HepG2 (cell line): ENCODE measurements around the gene GABRB1. TPM values are rescaled to one million over a fixed set of nuclear protein-coding genes. Genes with fewer than 3 reads are reported as not detected.

Experiments
- ATAC-seq: fragments of 200-7000 bp; cut with Tn5 transposase; 3 replicates; pipeline ENCODE4 v1.9.1; 2020; ENCODE audit warnings: mild to moderate bottlenecking, moderate library complexity
- BruUV-seq: library from RNA; stranded (reverse); fragments of 400-500 nt; replicated peaks from 2 replicates; lab custom pipeline; 2021; lab: Mats Ljungman, UMichigan
- CTCF ChIA-PET: fragments of 300-600 bp; formaldehyde crosslinking; extraction: SDS; loops from one replicate; lab custom pipeline; 2021; ENCODE audit warnings: low total read pairs, inconsistent platforms, low intra/inter-chr PET ratio; lab: Yijun Ruan, JAX
- POLR2A ChIA-PET: fragments of 350-600 bp; sonication (Branson Sonifier 250); formaldehyde crosslinking; loops from one replicate; lab custom pipeline; 2020; ENCODE audit warnings: antibody characterized with exemption, inconsistent platforms; lab: Yijun Ruan, JAX
- DNase-seq: peaks from one replicate; pipeline ENCODE4 v3.0.0-alpha.2; 2015; ENCODE audit warnings: low spot score
- FAIRE-seq: peaks from 3 replicates; lab custom pipeline; 2011; peaks lifted over from hg19 to GRCh38; lab: Jason Lieb, UNC
- H2AFZ ChIP-seq: one replicate; pipeline ENCODE4 v1.6.1; 2011; ENCODE audit warnings: low read length, inconsistent platforms
- H3K27ac ChIP-seq: fragments of 300-600 bp; 3 replicates; pipeline ENCODE4 v1.8.0; 2011; ENCODE audit warnings: mixed run types, mild to moderate bottlenecking, mixed read lengths, low read length, inconsistent platforms; ENCODE audit not compliant: insufficient read depth; ENCODE audit errors: extremely low read length
- H3K27me3 ChIP-seq, 2 experiments: fragments of 200-600 bp in 1 of 2; 2 replicates in 1 of 2; 3 replicates in 1 of 2; pipeline versions ENCODE4 v1.6.0 to v1.8.0; 2011; ENCODE audit warnings: low read length in 2 of 2, mild to moderate bottlenecking in 2 of 2, moderate library complexity in 2 of 2, inconsistent platforms in 1 of 2; ENCODE audit not compliant: insufficient read depth in 2 of 2, control insufficient read depth in 1 of 2
- H3K36me3 ChIP-seq, 2 experiments: fragments of 200-600 bp in 1 of 2; replicated peaks in 1 of 2; 2 replicates in 1 of 2; 3 replicates in 1 of 2; pipeline versions ENCODE4 v1.5.1 to v1.8.0; 2011; ENCODE audit warnings: low read length in 2 of 2, inconsistent platforms in 1 of 2; ENCODE audit not compliant: insufficient read depth in 2 of 2, control insufficient read depth in 1 of 2
- H3K4me1 ChIP-seq: 2 replicates; pipeline ENCODE4 v1.5.1; 2012; ENCODE audit warnings: low read length, inconsistent platforms; ENCODE audit not compliant: insufficient read depth
- H3K4me2 ChIP-seq: 2 replicates; pipeline ENCODE4 v1.6.0; 2011; ENCODE audit warnings: low read depth, low read length, inconsistent platforms
- H3K4me3 ChIP-seq, 3 experiments: fragments of 200-600 bp in 1 of 3; sonication (generic), shearing (Covaris generic) in 1 of 3; replicated peaks in 1 of 3; 2 replicates each; pipeline ENCODE4 v1.5.1; 2011 to 2016; ENCODE audit warnings: low read length in 3 of 3, inconsistent platforms in 2 of 3, low read depth in 2 of 3, mild to moderate bottlenecking in 2 of 3, control low read depth in 1 of 3, mixed read lengths in 1 of 3; ENCODE audit not compliant: insufficient read depth in 1 of 3
- H3K79me2 ChIP-seq: one replicate; pipeline ENCODE4 v1.6.1; 2011; ENCODE audit warnings: low read length, inconsistent platforms; ENCODE audit not compliant: insufficient read depth
- H3K9ac ChIP-seq: 2 replicates; pipeline ENCODE4 v1.6.0; 2011; ENCODE audit warnings: mild to moderate bottlenecking, low read depth, low read length, inconsistent platforms; ENCODE audit not compliant: insufficient read depth
- H3K9me3 ChIP-seq: 2 replicates; pipeline ENCODE4 v1.5.1; 2012; ENCODE audit warnings: mild to moderate bottlenecking, low read length
- H4K20me1 ChIP-seq: 2 replicates; pipeline ENCODE4 v1.6.0; 2011; ENCODE audit warnings: inconsistent platforms, mild to moderate bottlenecking, low read length, moderate library complexity; ENCODE audit not compliant: insufficient read depth
- BCLAF1 ChIP-seq: fragments of 450-650 bp; IDR thresholded peaks from 2 replicates; pipeline ENCODE4 v1.6.1; 2017; ENCODE audit warnings: mild to moderate bottlenecking
- HNRNPLL ChIP-seq: fragments of 200-400 bp; formaldehyde crosslinking; IDR thresholded peaks from 2 replicates; pipeline ENCODE4 v1.6.1; 2017; ENCODE audit warnings: mild to moderate bottlenecking, low read depth, low read length; ENCODE audit not compliant: poor library complexity, severe bottlenecking
- JUNB ChIP-seq: sonication (generic); formaldehyde crosslinking; IDR thresholded peaks from 2 replicates; pipeline ENCODE4 v1.8.0; 2022; ENCODE audit warnings: missing genetic modification reagents, mild to moderate bottlenecking, borderline replicate concordance
- TAF15 ChIP-seq: fragments of 200-400 bp; formaldehyde crosslinking; IDR thresholded peaks from one replicate; pipeline ENCODE4 v1.6.1; 2018; ENCODE audit warnings: mild to moderate bottlenecking, low read depth, low read length; ENCODE audit not compliant: poor library complexity, severe bottlenecking
- ZNF678 ChIP-seq: sonication (generic); formaldehyde crosslinking; IDR thresholded peaks from 2 replicates; pipeline ENCODE4 v1.4.0; 2020; ENCODE audit warnings: mild to moderate bottlenecking, missing genetic modification reagents
- ZNF800 ChIP-seq: sonication (generic); formaldehyde crosslinking; IDR thresholded peaks from 2 replicates; pipeline ENCODE4 v1.4.0; 2020; ENCODE audit warnings: missing genetic modification reagents
- WGBS: methylation state at CpG from one replicate; pipeline ENCODE4 v1.1.6; 2017; ENCODE audit warnings: low lambda C conversion rate; 5-methylcytosine and 5-hydroxymethylcytosine counted together
- in situ Hi-C: cut with HindIII; loops from 2 replicates; pipeline ENCODE4 v1.10.0; 2017; ENCODE audit warnings: low pct_unique_long_range_greater_than_20kb; ENCODE audit not compliant: extremely low pct_ligation_motif_present
- intact Hi-C: fragments of 100-400 bp; cut with micrococcal nuclease; formaldehyde crosslinking; loops from one replicate; pipeline ENCODE4 v1.10.0; 2022; ENCODE audit not compliant: unreplicated experiment
- polyA plus RNA-seq, 8 experiments: library from polyadenylated mRNA; depleted of rRNA in 3 of 8; stranded (reverse) in 7 of 8; unstranded in 1 of 8; fragments of >200 nt; fragmentation: Illumina TruSeq in 4 of 8; extraction: Trizol in 4 of 8; gene quantifications; 2 replicates each; pipeline versions ENCODE4 v1.2.1 to v1.2.3, GENCODE V29; 2011 to 2016; ENCODE audit warnings: low read depth in 4 of 8, missing spikeins in 1 of 8, mixed read lengths in 1 of 8; ENCODE audit not compliant: insufficient read depth in 1 of 8
- total RNA-seq, 5 experiments: library from RNA; depleted of rRNA; stranded (reverse); fragments of >200 nt; fragmentation: Illumina TruSeq; extraction: Trizol; gene quantifications; 2 replicates each; pipeline ENCODE4 v1.2.3, GENCODE V29; 2016; ENCODE audit warnings: low read depth in 1 of 5

GABRB1 gene
- total and polyA plus RNA-seq, 2 of the 13 experiments (the other 11 are each of a cell fraction or from before 2014, with no cell fraction given): not detected

GRCh38 chr4:47368211-47368610 is 336.8 kb downstream of the GABRB1 start (continued):
- TF ChIP-seq BCLAF1 (no peak), ZNF800 (no peak), TAF15 (no peak), HNRNPLL (no peak), ZNF678 (CRISPR knock-in tag) (no peak)

GRCh38 chr4:47372561-47372960 is 341.2 kb downstream of the GABRB1 start:
- FAIRE-seq (no peak), ATAC-seq (no peak), DNase-seq (no peak)
- no peak overlapping the region for H2AFZ ChIP-seq
- no peaks in the 10 kb centered on the region for H3K9me3 ChIP-seq
- no TSS peak for BruUV-seq
- WGBS: 8% methylated on average over 2 of the region's 2 CpGs
- in situ Hi-C loops: no loop called here
- no peaks in the 10 kb centered on the region for H3K4me1 ChIP-seq
- H3K79me2 ChIP-seq: no peaks in the 10 kb centered on the region
- intact Hi-C loops: no loop called here
- ChIA-PET POLR2A (no interaction called here), CTCF (no interaction called here)
- no peak overlapping the region for H3K27ac ChIP-seq
- no peak overlapping the region for H3K4me3 ChIP-seq
- no peak overlapping the region for H3K4me2 ChIP-seq
- H4K20me1 ChIP-seq: no peaks in the 10 kb centered on the region
- TF ChIP-seq JUNB (CRISPR knock-in tag): no peak
- H3K36me3 ChIP-seq: no peaks in the 10 kb centered on the region
- H3K27me3 ChIP-seq: no peaks in the 10 kb centered on the region
- no peak overlapping the region for H3K9ac ChIP-seq
